ENCODE results near the gene PSD4. TPM values are rescaled to one million over a fixed set of nuclear protein-coding genes. Genes with fewer than 3 reads are reported as not detected.

Gene PSD4
- total and polyA plus RNA-seq, 2 of the 8 experiments (the other 6 are each of a cell fraction or from before 2014, with no cell fraction given) = 0.53 to 1.2 TPM

GRCh38 chr2:113217455-113218282 lies 43.9 kb downstream of the PSD4 start:
- H3K23me2 ChIP-seq (ENCODE audit: low read depth, low read length) = no peaks in the 10 kb centered on the region
- POLR2A ChIA-PET (ENCODE audit: partially characterized antibody) = interaction anchor here (1.1 kb wide), 1 partner anchor 28 kb away, joined by 3 read pairs; no protein-coding TSS in a partner anchor
- no peak for FAIRE-seq
- no peaks in the 10 kb centered on the region for H4K20me1 ChIP-seq (replicated peaks in 1 of 2; ENCODE audit: control insufficient read depth in 1 of 2, insufficient read depth in 2 of 2, low read length in 2 of 2)
- no peak overlapping the region for H2BK120ac ChIP-seq (replicated peaks; ENCODE audit: low read depth, low read length)
- H3K4ac ChIP-seq (replicated peaks; ENCODE audit: insufficient read length, low read depth, low read length) = no peak overlapping the region
- H3K36me3 ChIP-seq (ENCODE audit: control insufficient read depth in 2 of 4, insufficient read depth in 4 of 4, low read length in 3 of 4) = no peaks in the 10 kb centered on the region
- no peak overlapping the region for H4K91ac ChIP-seq (replicated peaks; ENCODE audit: insufficient read length, low read length)
- H3K18ac ChIP-seq (ENCODE audit: extremely low read depth, low read length) = no peak overlapping the region; the same call in 1 of the 2 replicates
- H3K27me3 ChIP-seq (replicated peaks in 1 of 4; ENCODE audit: control insufficient read depth in 3 of 4, extremely low read depth in 1 of 4, insufficient read depth in 3 of 4, low read length in 3 of 4) = peaks cover 0 to 3% (median 0%) of the 10 kb centered on the region in 4 experiments; a peak in 1 of 7 replicates
- H3K4me2 ChIP-seq (ENCODE audit: insufficient read depth in 1 of 2, low read depth in 2 of 2, low read length in 2 of 2) = 0 out of 4 replicates have a peak overlapping the region, but pooled peaks of 1 of the 2 experiments have one; percentile 3
- no peaks in the 10 kb centered on the region for H3K79me1 ChIP-seq (ENCODE audit: low read depth, low read length)
- no peak overlapping the region for H2BK15ac ChIP-seq (ENCODE audit: low read length)
- CTCF ChIA-PET (ENCODE audit: partially characterized antibody) = interaction anchor here (0.9 to 3.5 kb wide), 5 partner anchors 14 to 226 kb away, joined by 3 to 20 read pairs (median 5); no protein-coding TSS in a partner anchor
- H2BK12ac ChIP-seq (ENCODE audit: low read depth, low read length) = 0 out of 2 replicates have a peak overlapping the region, but pooled peaks have one; percentile 17
- no peaks in the 10 kb centered on the region for H3K79me2 ChIP-seq (ENCODE audit: control insufficient read depth in 1 of 2, insufficient read depth in 2 of 2, low read length in 2 of 2)
- H3K9ac ChIP-seq (replicated peaks in 1 of 4; ENCODE audit: extremely low read depth in 1 of 4, low read depth in 3 of 4, low read length in 3 of 4) = no peak overlapping the region
- no peak overlapping the region for H2BK20ac ChIP-seq (ENCODE audit: low read length)
- no peak overlapping the region for H3K56ac ChIP-seq (replicated peaks; ENCODE audit: insufficient read length, low read depth, low read length)
- no peak overlapping the region for H2AK5ac ChIP-seq (ENCODE audit: low read depth, low read length)
- no peak overlapping the region for H2BK5ac ChIP-seq (ENCODE audit: low read depth, low read length)
- peaks cover 0 to 6% (median 5%) of the 10 kb centered on the region in 4 experiments; a peak in 4 of 7 replicates for H3K4me1 ChIP-seq (replicated peaks in 1 of 4; ENCODE audit: control insufficient read depth in 3 of 4, insufficient read depth in 4 of 4, low read length in 3 of 4)
- H3K27ac ChIP-seq (ENCODE audit: low read depth, low read length) = no peak overlapping the region
- no peak for DNase-seq (ENCODE audit: low read depth in 1 of 2, low spot score in 2 of 2)
- H3K23ac ChIP-seq (ENCODE audit: insufficient read length) = no peak overlapping the region
- no peak overlapping the region for H4K8ac ChIP-seq (ENCODE audit: extremely low read depth, insufficient read depth, low read length)
- no peak overlapping the region for H3K4me3 ChIP-seq (ENCODE audit: extremely low read depth in 1 of 4, insufficient read depth in 2 of 4, low read depth in 3 of 4, low read length in 4 of 4)
- no peak overlapping the region for H3K14ac ChIP-seq (ENCODE audit: insufficient read length)
- H2AFZ ChIP-seq (ENCODE audit: low read length) = no peak overlapping the region
- no peak overlapping the region for H4K5ac ChIP-seq (ENCODE audit: insufficient read length, low read depth, low read length)
- 87% methylated on average over 15 of the region's 15 CpGs; no CpG with 5 or more reads in 1 of the 2 experiments for WGBS, 2 experiments (ENCODE audit: extremely low coverage in 1 of 2, insufficient coverage in 1 of 2, insufficient read length in 1 of 2, insufficient replicate concordance in 2 of 2, low coverage in 1 of 2, low lambda C conversion rate in 2 of 2, missing lambda C conversion rate in 1 of 2)
- no peaks in the 10 kb centered on the region for H3K9me3 ChIP-seq (ENCODE audit: insufficient read depth in 2 of 2, low read depth in 1 of 2, low read length in 1 of 2)
- TF ChIP-seq JUND (IDR thresholded peaks at IDR 0.05; ENCODE audit: low read length) = no peak
- TF ChIP-seq EZH2 (IDR thresholded peaks at IDR 0.05; ENCODE audit: low read depth, low read length, severe bottlenecking) = no peak
- TF ChIP-seq KDM1A (IDR thresholded peaks at IDR 0.05; ENCODE audit: borderline replicate concordance, low read length) = no peak
- TF ChIP-seq EP300 (IDR thresholded peaks at IDR 0.05; ENCODE audit: borderline replicate concordance in 1 of 2, low read depth in 2 of 2, low read length in 2 of 2) = no peak
- TF ChIP-seq POLR2A (IDR thresholded peaks at IDR 0.05; ENCODE audit: control extremely low read depth in 1 of 2, low read depth in 2 of 2, low read length in 2 of 2) = no peak
- peak; percentile 70 for TF ChIP-seq TEAD4 (IDR thresholded peaks at IDR 0.05; ENCODE audit: low read depth, low read length)
- no peak for TF ChIP-seq SUZ12 (IDR thresholded peaks at IDR 0.05; ENCODE audit: low read length)
- TF ChIP-seq POLR2AphosphoS5 (IDR thresholded peaks at IDR 0.05; ENCODE audit: low read depth, low read length) = no peak
- no peak for TF ChIP-seq BACH1 (IDR thresholded peaks at IDR 0.05; ENCODE audit: low read length)
